HG02678 (cell line): Measurements from ENCODE around the gene GDPD5.

Source experiments
- ATAC-seq: cut with Tn5 transposase; IDR thresholded peaks from one replicate; pipeline ENCODE4 v1.9.1; 2021; ENCODE audit warnings: mild to moderate bottlenecking, moderate library complexity; ENCODE audit not compliant: unreplicated experiment

The GDPD5 gene

GRCh38 chr11:75495749-75496304, 29.9 kb downstream of the GDPD5 start:
- no peak for ATAC-seq

- ATAC-seq: no peak
These were observed 32.1 kb downstream of the GDPD5 start for GRCh38 chr11:75493626-75494025.

- ATAC-seq: no peak
These were observed 33.4 kb downstream of the GDPD5 start for GRCh38 chr11:75492181-75492820.

- no peak for ATAC-seq
These were observed 34.3 kb downstream of the GDPD5 start for GRCh38 chr11:75491465-75491864.

GRCh38 chr11:75490221-75491181, 35.2 kb downstream of the GDPD5 start:
- no peak for ATAC-seq

- no peak for ATAC-seq
These were observed 38.4 kb downstream of the GDPD5 start for GRCh38 chr11:75487365-75487764.

GRCh38 chr11:75485742-75486141, 40.0 kb downstream of the GDPD5 start:
- ATAC-seq: no peak

- no peak for ATAC-seq
These were observed 42.7 kb downstream of the GDPD5 start for GRCh38 chr11:75482931-75483469.

- ATAC-seq: no peak
These were observed 43.7 kb downstream of the GDPD5 start for GRCh38 chr11:75481922-75482606.

- no peak for ATAC-seq
These were observed 44.4 kb downstream of the GDPD5 start for GRCh38 chr11:75481223-75481921.

GRCh38 chr11:75480185-75481175, 45.3 kb downstream of the GDPD5 start:
- no peak for ATAC-seq

GRCh38 chr11:75479597-75480145, 46.1 kb downstream of the GDPD5 start:
- ATAC-seq: no peak

- ATAC-seq: no peak
These were observed 46.8 kb downstream of the GDPD5 start for GRCh38 chr11:75478783-75479596.

- no peak for ATAC-seq
These were observed 48.2 kb downstream of the GDPD5 start for GRCh38 chr11:75477614-75477935.

GRCh38 chr11:75476739-75477613, 48.8 kb downstream of the GDPD5 start:
- no peak for ATAC-seq

- no peak for ATAC-seq
These were observed 49.7 kb downstream of the GDPD5 start for GRCh38 chr11:75475767-75476650.
